Measurements from ENCODE around the gene NUP133.

NUP133 gene

GRCh38 chr1:229452956-229453801 is 55.0 kb downstream of the NUP133 start:
- DNase-seq (ENCODE audit: low read depth in 2 of 3, low spot score in 1 of 3) = no peak

GRCh38 chr1:229448845-229449244 is 59.3 kb downstream of the NUP133 start:
- DNase-seq (ENCODE audit: low read depth in 2 of 3, low spot score in 1 of 3) = no peak

- no peak for DNase-seq (ENCODE audit: low read depth in 2 of 3, low spot score in 1 of 3)
Observed at GRCh38 chr1:229448354-229448753, 59.8 kb downstream of the NUP133 start.

- no peak for DNase-seq (ENCODE audit: low read depth in 2 of 3, low spot score in 1 of 3)
Observed at GRCh38 chr1:229447809-229448252, 60.3 kb downstream of the NUP133 start.

- DNase-seq (ENCODE audit: low read depth in 2 of 3, low spot score in 1 of 3) = no peak
Observed at GRCh38 chr1:229445828-229446227, 62.3 kb downstream of the NUP133 start.

GRCh38 chr1:229440851-229441537 is 67.1 kb downstream of the NUP133 start:
- DNase-seq (ENCODE audit: low read depth in 2 of 3, low spot score in 1 of 3) = no peak

GRCh38 chr1:229438021-229438420 is 70.1 kb downstream of the NUP133 start:
- no peak for DNase-seq (ENCODE audit: low read depth in 2 of 3, low spot score in 1 of 3)

- DNase-seq (ENCODE audit: low read depth in 2 of 3, low spot score in 1 of 3) = no peak
Observed at GRCh38 chr1:229437443-229437842, 70.7 kb downstream of the NUP133 start.

GRCh38 chr1:229436201-229436600 is 71.9 kb downstream of the NUP133 start:
- DNase-seq (ENCODE audit: low read depth in 2 of 3, low spot score in 1 of 3) = no peak

- DNase-seq (ENCODE audit: low read depth in 2 of 3, low spot score in 1 of 3) = no peak
Observed at GRCh38 chr1:229434641-229435051, 73.5 kb downstream of the NUP133 start.

GRCh38 chr1:229434005-229434640 is 74.0 kb downstream of the NUP133 start, which contains the start of gene ACTA1:
ACTA1 (minus strand) TSS chr1:229434094; CDS start chr1:229433115, 979 bp downstream.
- DNase-seq (ENCODE audit: low read depth in 2 of 3, low spot score in 1 of 3) = no peak

- no peak for DNase-seq (ENCODE audit: low read depth in 2 of 3, low spot score in 1 of 3)
Observed at GRCh38 chr1:229433364-229434004, 74.7 kb downstream of the NUP133 start.

GRCh38 chr1:229432905-229433304 is 75.2 kb downstream of the NUP133 start:
- DNase-seq (ENCODE audit: low read depth in 2 of 3, low spot score in 1 of 3) = no peak

- DNase-seq (ENCODE audit: low read depth in 2 of 3, low spot score in 1 of 3) = no peak
Observed at GRCh38 chr1:229432116-229432461, 76.1 kb downstream of the NUP133 start.

GRCh38 chr1:229431284-229432115 is 76.6 kb downstream of the NUP133 start:
- DNase-seq (ENCODE audit: low read depth in 2 of 3, low spot score in 1 of 3) = no peak

- peak in 1 of 3 donors; percentile 38 for DNase-seq (ENCODE audit: low read depth in 2 of 3, low spot score in 1 of 3)
Observed at GRCh38 chr1:229430761-229431283, 77.3 kb downstream of the NUP133 start.

- no peak for DNase-seq (ENCODE audit: low read depth in 2 of 3, low spot score in 1 of 3)
Observed at GRCh38 chr1:229428256-229428655, 79.9 kb downstream of the NUP133 start.

- no peak for DNase-seq (ENCODE audit: low read depth in 2 of 3, low spot score in 1 of 3)
Observed at GRCh38 chr1:229427572-229427971, 80.6 kb downstream of the NUP133 start.

- no peak for DNase-seq (ENCODE audit: low read depth in 2 of 3, low spot score in 1 of 3)
Observed at GRCh38 chr1:229425564-229426159, 82.5 kb downstream of the NUP133 start.

- DNase-seq (ENCODE audit: low read depth in 2 of 3, low spot score in 1 of 3) = no peak
Observed at GRCh38 chr1:229420765-229421164, 87.4 kb downstream of the NUP133 start.

All from stimulated activated CD4-positive, alpha-beta T cell treated with anti-CD3 and anti-CD28 coated beads, Interleukin-12 subunit alpha, Interleukin-12 subunit beta, amount 100 ng/mL, for 48 hours (primary cell).